GM21367 (cell line): Measurements from ENCODE around the gene WWOX.

Experiments
- ATAC-seq: cut with Tn5 transposase; IDR thresholded peaks from one replicate; pipeline ENCODE4 v1.9.1; 2021; ENCODE audit not compliant: unreplicated experiment

WWOX gene

GRCh38 chr16:78778101-78779004, 678.9 kb downstream of the WWOX start:
- no peak for ATAC-seq

- ATAC-seq: no peak
These were observed 681.4 kb downstream of the WWOX start for GRCh38 chr16:78780808-78781207.

DNA sequence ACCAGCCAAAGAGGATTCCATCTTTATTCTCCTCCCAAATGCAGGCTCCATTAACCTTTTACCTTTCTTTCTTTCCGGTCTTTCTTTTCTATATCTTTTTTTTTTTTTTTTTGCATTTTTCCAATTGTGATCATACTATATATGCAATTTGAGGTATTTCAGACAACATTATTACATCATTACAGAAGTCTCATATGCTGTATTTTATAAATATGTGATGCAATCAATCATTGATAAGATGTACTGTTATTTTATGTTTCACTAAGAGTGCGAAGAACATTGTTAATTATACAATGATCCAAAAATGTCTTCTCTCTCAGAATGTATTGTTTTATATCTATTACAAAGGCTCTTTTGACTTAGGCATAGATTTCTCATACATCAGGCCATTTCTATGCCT, 683.1 kb downstream of the WWOX start:
- ATAC-seq: no peak

GRCh38 chr16:78783570-78784079, 684.2 kb downstream of the WWOX start:
- ATAC-seq: no peak

GRCh38 chr16:78784771-78785170, 685.3 kb downstream of the WWOX start:
- no peak for ATAC-seq

GRCh38 chr16:78785218-78785617, 685.8 kb downstream of the WWOX start:
- no peak for ATAC-seq

DNA sequence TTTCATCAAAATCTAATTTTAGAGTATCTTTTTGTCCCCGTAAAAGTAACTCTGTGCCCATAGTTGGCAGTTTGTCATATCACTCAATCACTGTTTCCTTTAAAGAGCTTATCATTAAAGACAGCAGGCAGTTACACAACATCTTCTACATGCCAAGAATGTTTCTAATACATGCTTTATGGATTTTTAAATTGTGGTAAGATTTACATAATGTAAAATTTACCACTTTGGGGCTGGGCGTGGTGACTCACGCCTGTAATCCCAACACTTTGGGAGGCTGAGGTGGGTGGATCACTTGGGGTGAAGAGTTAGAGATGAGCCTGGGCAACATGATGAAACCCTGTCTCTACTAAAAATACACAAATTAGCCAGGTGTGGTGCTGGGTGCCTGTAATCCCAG, 687.2 kb downstream of the WWOX start:
- no peak for ATAC-seq

DNA sequence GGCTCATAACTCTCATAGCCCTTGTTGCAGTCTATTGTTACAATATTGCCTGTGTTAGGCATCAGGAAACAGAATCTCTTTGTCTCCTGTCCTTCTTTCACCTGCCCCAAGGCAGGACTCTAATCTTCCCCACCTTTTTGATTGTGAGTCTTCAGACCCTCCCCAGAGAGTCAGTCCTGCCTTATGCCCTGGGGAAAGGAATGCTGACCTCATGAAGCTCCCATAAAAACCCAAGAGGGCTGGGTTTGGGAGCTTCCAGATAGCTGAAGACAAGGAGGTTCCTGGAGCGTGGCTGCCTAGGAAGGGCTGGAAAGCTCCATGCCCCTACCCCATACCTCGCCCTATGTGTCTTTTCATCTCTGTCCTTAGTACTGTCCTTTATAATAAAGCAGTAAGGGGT, 688.8 kb downstream of the WWOX start:
- ATAC-seq: no peak

- ATAC-seq: no peak
These were observed 689.2 kb downstream of the WWOX start for GRCh38 chr16:78788696-78789095.

- ATAC-seq: no peak
These were observed 690.1 kb downstream of the WWOX start for GRCh38 chr16:78789561-78789960.

DNA sequence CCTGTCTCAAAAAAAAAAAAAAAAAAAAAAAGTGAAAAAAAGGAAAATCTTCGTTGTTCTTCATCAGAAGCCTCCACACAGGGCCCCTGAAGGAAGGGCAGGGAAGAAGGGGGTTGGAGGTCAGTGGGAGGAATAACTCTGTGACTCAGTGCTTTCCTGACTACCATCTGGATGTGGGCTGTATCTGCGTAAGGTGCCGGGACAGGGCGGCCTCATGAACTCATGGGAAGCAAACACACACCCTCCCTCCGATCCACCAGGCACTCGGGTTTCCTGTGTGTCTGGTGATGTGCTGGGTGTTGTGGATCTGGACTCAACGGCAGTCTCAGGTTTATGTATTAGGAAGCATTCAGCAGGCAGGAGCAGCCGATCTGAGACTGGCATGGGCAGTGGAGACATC, 691.6 kb downstream of the WWOX start:
- ATAC-seq: no peak

DNA sequence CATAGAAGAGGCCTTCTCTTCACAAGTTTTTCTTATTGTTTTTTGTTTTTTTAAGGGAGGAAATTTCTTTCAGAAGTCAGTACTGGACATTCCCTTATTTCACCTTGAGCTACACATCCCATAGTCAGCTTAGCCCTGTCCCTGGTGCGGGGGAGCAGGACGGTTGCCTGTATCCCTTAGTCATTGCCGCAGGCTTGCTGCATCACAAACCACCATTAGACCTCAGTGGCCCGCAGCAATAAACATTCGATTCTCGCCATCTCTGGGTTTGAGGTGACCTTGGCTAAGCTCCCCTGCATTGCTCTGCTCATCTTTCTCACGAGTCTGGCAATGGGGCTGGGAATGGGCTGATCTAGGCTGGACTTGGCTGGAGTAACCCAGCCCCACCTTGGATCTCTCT, 692.5 kb downstream of the WWOX start:
- no peak for ATAC-seq

DNA sequence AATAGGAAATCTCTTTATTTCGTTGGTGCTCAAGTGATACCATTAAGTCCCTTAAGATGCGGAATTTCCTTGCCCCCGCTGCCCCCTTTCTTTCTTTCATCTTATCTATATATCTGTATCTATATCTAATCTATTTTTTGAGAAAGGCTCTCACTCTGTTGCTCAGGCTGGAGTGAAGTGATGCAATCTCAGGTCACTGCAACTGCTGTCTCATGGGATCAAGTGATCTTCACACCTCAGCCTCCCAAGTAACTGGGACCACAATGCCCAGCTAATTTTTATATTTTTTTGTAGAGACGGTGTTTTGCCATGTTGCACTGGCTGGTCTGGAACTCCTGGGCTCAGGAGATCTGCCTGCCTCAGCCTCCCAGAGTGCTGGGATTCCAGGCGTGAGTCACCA, 693.5 kb downstream of the WWOX start:
- ATAC-seq: no peak

DNA sequence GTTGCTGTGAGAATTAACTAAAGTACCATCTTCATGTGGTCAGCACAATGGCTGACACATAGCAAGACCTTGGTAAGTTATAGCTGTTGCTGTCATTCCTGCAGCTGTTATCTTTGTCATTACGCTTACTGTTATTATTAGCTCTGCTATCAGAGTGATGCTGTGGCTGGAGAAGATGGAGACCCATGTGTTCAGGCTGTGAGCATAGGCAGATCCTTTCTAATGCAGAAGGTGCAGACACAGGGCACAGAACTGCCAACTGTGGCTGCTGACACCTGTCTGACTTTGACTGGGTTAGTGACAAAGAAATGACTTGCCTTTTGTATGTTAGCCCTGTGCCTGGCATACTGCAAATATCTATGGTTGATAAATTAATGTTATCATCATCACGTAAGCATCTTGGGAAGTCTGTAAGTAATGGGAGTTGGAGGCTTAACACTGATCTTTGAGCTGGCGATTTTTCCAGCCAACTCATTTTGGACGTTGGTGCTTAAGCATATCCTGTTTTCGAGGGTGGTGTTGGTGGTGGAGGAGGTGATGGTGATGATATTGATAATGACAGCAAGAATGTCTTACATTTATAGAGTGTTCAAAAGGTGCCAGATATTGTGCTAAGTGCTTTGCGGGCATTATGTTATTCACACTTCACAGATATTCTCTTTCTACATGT, 695.3 kb downstream of the WWOX start:
- no peak for ATAC-seq

GRCh38 chr16:78795433-78795832, 696.0 kb downstream of the WWOX start:
- ATAC-seq: no peak

DNA sequence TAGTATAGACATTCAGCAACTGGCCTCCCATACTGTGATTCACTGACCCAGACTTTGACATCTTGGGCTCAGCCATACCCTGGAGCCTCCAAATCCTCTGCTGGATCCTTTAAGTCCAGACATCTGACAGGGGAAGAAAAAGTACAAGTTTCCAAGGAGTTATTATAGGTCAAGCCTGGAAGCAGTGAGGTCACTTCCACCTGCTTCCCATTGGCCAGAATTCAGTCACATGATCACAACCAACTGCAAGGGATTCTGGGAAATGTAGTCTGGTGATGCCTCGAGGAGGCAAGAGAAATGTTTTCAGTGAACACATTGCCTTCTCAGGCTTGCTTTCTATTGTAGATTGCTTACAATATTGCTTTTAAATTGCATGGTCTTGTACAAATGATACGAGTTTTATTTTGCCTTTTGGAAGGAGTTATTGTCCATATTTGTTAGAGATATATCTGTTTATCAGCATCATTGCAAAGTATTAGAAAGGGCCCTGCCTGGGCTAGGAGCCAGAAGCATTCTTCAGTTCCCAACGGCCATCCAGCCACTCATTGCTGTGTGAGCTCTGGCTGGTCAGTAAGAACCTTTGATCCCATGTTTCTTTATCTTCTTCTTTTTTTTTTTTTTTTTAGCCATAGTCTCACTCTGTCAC, 696.9 kb downstream of the WWOX start:
- no peak for ATAC-seq

GRCh38 chr16:78799429-78799828, 700.0 kb downstream of the WWOX start:
- ATAC-seq: no peak

DNA sequence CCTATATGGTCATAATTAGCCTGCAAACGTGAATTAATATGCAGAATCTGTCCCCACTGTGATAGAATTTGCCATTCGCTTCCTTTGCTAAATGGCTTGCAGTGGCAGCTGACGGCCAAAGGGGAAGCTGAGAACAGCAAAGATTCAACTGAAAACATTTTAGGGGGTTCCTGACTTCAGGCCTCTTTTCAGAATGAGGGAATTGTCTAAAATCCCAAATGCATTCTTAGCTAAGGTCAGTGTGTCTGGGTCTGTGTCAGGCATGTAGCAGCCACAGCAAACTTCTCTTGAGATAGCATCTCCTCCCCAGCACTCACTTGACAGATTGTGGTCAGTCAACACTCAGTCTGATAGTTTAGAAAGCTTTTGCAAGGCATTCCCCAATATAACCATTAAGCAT, 701.1 kb downstream of the WWOX start:
- no peak for ATAC-seq

DNA sequence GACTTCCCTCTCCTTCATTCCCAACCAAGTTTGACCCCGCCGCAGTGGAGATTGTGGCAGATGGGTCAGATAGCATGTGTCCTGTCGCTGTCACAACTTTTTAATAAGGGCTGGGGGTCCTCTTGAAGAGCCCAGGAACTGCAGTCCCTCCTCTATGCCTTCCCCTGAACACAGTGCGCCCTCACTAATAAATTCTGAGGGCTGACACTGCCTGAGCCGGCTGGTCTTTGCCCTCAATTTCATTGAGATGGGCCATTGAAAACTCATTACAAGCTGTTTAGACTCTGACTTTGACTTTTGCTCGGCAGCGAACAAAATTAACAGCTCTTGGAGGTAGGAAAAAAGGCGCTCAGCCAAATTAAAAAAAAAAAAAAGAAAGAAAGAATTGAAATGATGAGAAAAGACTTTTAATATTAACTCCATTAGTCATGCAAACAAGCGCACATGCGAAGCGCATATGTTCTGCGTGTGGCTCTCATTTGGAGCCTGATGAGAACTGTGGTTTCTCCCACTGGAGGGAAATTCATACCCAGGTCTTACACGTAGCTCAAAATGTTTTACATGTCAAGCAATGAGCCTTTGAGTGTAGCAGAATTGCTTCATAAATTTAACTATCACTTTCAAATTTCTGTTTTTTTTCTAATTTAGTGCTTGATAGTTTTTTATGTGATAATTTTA, 704.7 kb downstream of the WWOX start:
- no peak for ATAC-seq

DNA sequence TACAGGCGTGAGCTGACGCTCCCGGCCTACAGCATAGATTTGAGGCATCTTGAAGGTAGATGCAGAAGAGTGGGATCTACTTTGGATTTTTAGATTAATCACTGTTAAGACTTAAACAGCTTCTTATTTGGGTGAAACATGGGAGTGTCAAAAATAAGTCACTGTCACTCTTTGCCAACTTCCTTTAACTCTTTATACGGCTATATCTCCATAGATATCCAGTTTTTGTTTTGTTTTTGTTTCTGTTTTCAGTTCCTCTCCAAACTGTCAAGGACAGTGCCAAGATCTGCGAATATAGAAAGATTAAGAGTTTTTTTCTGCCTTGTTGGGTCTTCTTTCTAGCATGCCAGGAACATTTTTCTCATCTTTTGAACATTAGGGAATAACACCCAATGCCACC, 706.1 kb downstream of the WWOX start:
- ATAC-seq: no peak

DNA sequence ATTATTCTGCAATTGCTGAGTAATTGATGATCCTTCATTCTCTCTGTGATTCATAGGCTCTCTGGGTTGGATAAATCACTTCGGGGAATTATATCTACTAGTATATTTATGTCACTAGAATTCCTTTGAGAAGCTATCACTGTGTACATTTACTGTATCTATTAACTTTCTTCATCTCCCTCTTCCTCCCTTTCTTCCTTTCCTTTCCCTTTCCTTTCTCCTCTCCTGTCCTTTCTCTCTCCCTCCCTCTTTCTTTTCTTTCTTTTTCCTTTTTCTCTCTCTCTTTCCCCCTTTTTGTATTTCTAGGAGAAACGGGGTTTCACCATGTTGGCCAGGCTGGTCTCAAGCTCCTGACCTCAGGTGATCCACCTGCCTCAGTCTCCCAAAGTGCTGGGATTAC, 711.8 kb downstream of the WWOX start:
- no peak for ATAC-seq
